A549 (cell line): ENCODE results near the gene PAPPA. TPM values are rescaled to one million over a fixed set of nuclear protein-coding genes. Genes with fewer than 3 reads are reported as not detected.

ENCODE experiments used
- ATAC-seq, 2 experiments: fragments of 200-7000 bp in 1 of 2; fragments of >200 bp in 1 of 2; cut with Nextera tagmentation in 1 of 2; cut with Tn5 transposase in 1 of 2; 3 replicates each; pipeline versions ENCODE4 v1.8.0 to v1.9.1; 2018 to 2020; ENCODE audit warnings: mild to moderate bottlenecking in 1 of 2, moderate library complexity in 1 of 2
- CTCF ChIA-PET: fragments of 300-600 bp; sonication (Branson Sonifier 250); formaldehyde crosslinking; extraction: SDS; loops from one replicate; lab custom pipeline; 2021; ENCODE audit warnings: antibody characterized with exemption, inconsistent platforms; lab: Yijun Ruan, JAX
- POLR2A ChIA-PET: fragments of 350-600 bp; formaldehyde crosslinking; extraction: SDS; loops from one replicate; lab custom pipeline; 2021; ENCODE audit warnings: antibody characterized with exemption, inconsistent platforms; lab: Yijun Ruan, JAX
- DNase-seq, 2 experiments: peaks; one replicate each; pipeline versions ENCODE4 v3.0.0 to v3.0.0-alpha.2; 2011 to 2016; ENCODE audit warnings: low read depth in 1 of 2, low spot score in 1 of 2
- FAIRE-seq: peaks from 2 replicates; lab custom pipeline; 2011; peaks lifted over from hg19 to GRCh38; lab: Jason Lieb, UNC
- H3K27ac ChIP-seq, 2 experiments: fragments of >200 bp; sonication (Bioruptor Twin); formaldehyde crosslinking; 3 replicates each; pipeline ENCODE4 v1.5.1; 2016 to 2017
- H3K4me1 ChIP-seq: fragments of >200 bp; sonication (Bioruptor Twin); formaldehyde crosslinking; 3 replicates; pipeline ENCODE4 v1.6.1; 2016
- H3K4me2 ChIP-seq: fragments of >200 bp; sonication (Bioruptor Twin); formaldehyde crosslinking; 3 replicates; pipeline ENCODE4 v1.6.1; 2016
- H3K4me3 ChIP-seq: fragments of >200 bp; sonication (Bioruptor Twin); formaldehyde crosslinking; 3 replicates; pipeline ENCODE4 v1.5.1; 2016
- H3K9me3 ChIP-seq: fragments of >200 bp; sonication (Bioruptor Twin); formaldehyde crosslinking; 3 replicates; pipeline ENCODE4 v1.6.1; 2016
- BCL3 ChIP-seq: fragments of >200 bp; sonication (Bioruptor Twin); formaldehyde crosslinking; IDR thresholded peaks from 3 replicates; pipeline ENCODE4 v1.6.1; 2016
- BHLHE40 ChIP-seq: IDR thresholded peaks from 2 replicates; pipeline ENCODE4 v1.6.1; 2012; ENCODE audit warnings: low read depth, low read length, inconsistent platforms
- CEBPB ChIP-seq, 2 experiments: fragments of >200 bp in 1 of 2; sonication (Bioruptor Twin) in 1 of 2; formaldehyde crosslinking in 1 of 2; IDR thresholded peaks; 2 replicates each; pipeline ENCODE4 v1.6.1; 2012 to 2016
- CHD2 ChIP-seq: fragments of 150-350 bp; IDR thresholded peaks from 2 replicates; pipeline ENCODE4 v1.6.1; 2014; ENCODE audit warnings: low read length; ENCODE audit not compliant: partially characterized antibody
- CTCF ChIP-seq: fragments of >200 bp; sonication (Bioruptor Twin); formaldehyde crosslinking; IDR thresholded peaks from 3 replicates; pipeline ENCODE4 v1.5.1; 2016
- EHF ChIP-seq: fragments of 250-450 bp; sonication (Bioruptor Pico); IDR thresholded peaks from 2 replicates; pipeline ENCODE4 v1.5.0; 2020; ENCODE audit warnings: mild to moderate bottlenecking
- ELK1 ChIP-seq: fragments of 150-350 bp; IDR thresholded peaks from 2 replicates; pipeline ENCODE4 v1.6.1; 2014; ENCODE audit warnings: low read depth, mild to moderate bottlenecking, low read length
- EP300 ChIP-seq, 2 experiments: fragments of >200 bp; sonication (Bioruptor Twin); formaldehyde crosslinking; IDR thresholded peaks; 2 replicates in 1 of 2; 3 replicates in 1 of 2; pipeline ENCODE4 v1.6.1; 2016 to 2017
- FOSB ChIP-seq: fragments of 250-450 bp; sonication (Bioruptor Pico); IDR thresholded peaks from 2 replicates; pipeline ENCODE4 v1.5.0; 2020; ENCODE audit warnings: mild to moderate bottlenecking, moderate library complexity
- FOSL2 ChIP-seq, 2 experiments: fragments of 450-650 bp in 1 of 2; fragments of >200 bp in 1 of 2; sonication (Bioruptor Twin) in 1 of 2; formaldehyde crosslinking; IDR thresholded peaks; 2 replicates each; pipeline versions ENCODE4 v1.5.0 to v1.6.1; 2016 to 2020; ENCODE audit warnings: mild to moderate bottlenecking in 1 of 2, moderate library complexity in 1 of 2
- HDAC2 ChIP-seq: fragments of 200-600 bp; sonication (generic); IDR thresholded peaks from 2 replicates; pipeline ENCODE4 v1.6.1; 2016
- HES2 ChIP-seq: fragments of >200 bp; sonication (Bioruptor Twin); formaldehyde crosslinking; IDR thresholded peaks from 2 replicates; pipeline ENCODE4 v1.6.1; 2016
- HEYL ChIP-seq: fragments of 250-450 bp; sonication (Bioruptor Pico); IDR thresholded peaks from 2 replicates; pipeline ENCODE4 v1.8.0; 2021; ENCODE audit warnings: mild to moderate bottlenecking, moderate library complexity
- HOXA7 ChIP-seq: fragments of 250-450 bp; sonication (Bioruptor Pico); IDR thresholded peaks from 2 replicates; pipeline ENCODE4 v1.5.0; 2020; ENCODE audit warnings: mild to moderate bottlenecking, moderate library complexity
- HOXB13 ChIP-seq: fragments of 250-450 bp; sonication (Bioruptor Pico); IDR thresholded peaks from 2 replicates; pipeline ENCODE4 v1.5.0; 2020; ENCODE audit warnings: low read depth, mild to moderate bottlenecking, moderate library complexity
- HOXB5 ChIP-seq: fragments of 250-450 bp; sonication (Bioruptor Pico); IDR thresholded peaks from 2 replicates; pipeline ENCODE4 v1.5.0; 2020; ENCODE audit warnings: mild to moderate bottlenecking, moderate library complexity
- JUNB ChIP-seq: fragments of >200 bp; sonication (Bioruptor Twin); formaldehyde crosslinking; IDR thresholded peaks from 2 replicates; pipeline ENCODE4 v1.6.1; 2016
- MAFK ChIP-seq: fragments of 450-650 bp; IDR thresholded peaks from 2 replicates; pipeline ENCODE4 v1.6.1; 2014; ENCODE audit not compliant: partially characterized antibody
- NFE2L2 ChIP-seq: fragments of 150-350 bp; conservative IDR thresholded peaks from 2 replicates; pipeline ENCODE4 v1.6.1; 2014; ENCODE audit warnings: low read length
- NPAS2 ChIP-seq: fragments of 250-450 bp; sonication (Bioruptor Pico); IDR thresholded peaks from 2 replicates; pipeline ENCODE4 v1.8.0; 2022; ENCODE audit warnings: mild to moderate bottlenecking, moderate library complexity, borderline replicate concordance
- PBX3 ChIP-seq: IDR thresholded peaks from 2 replicates; pipeline ENCODE4 v1.6.1; 2012
- PHF8 ChIP-seq: fragments of 200-600 bp; sonication (generic); IDR thresholded peaks from 2 replicates; pipeline ENCODE4 v1.6.1; 2016; ENCODE audit warnings: low read depth, mild to moderate bottlenecking, antibody characterized with exemption, moderate library complexity, borderline replicate concordance
- RCOR1 ChIP-seq: fragments of 150-350 bp; IDR thresholded peaks from 2 replicates; pipeline ENCODE4 v1.6.1; 2014; ENCODE audit warnings: antibody characterized with exemption, low read length, low read depth
- RNF2 ChIP-seq: fragments of 200-600 bp; sonication (generic); IDR thresholded peaks from 2 replicates; pipeline ENCODE4 v1.6.1; 2016; ENCODE audit warnings: low read depth, mild to moderate bottlenecking, antibody characterized with exemption, moderate library complexity, borderline replicate concordance
- SREBF2 ChIP-seq: fragments of 450-650 bp; IDR thresholded peaks from 2 replicates; pipeline ENCODE4 v1.6.1; 2014; ENCODE audit warnings: mild to moderate bottlenecking, moderate library complexity
- TFCP2L1 ChIP-seq: fragments of 250-450 bp; sonication (Bioruptor Pico); IDR thresholded peaks from 2 replicates; pipeline ENCODE4 v1.5.0; 2021; ENCODE audit warnings: mild to moderate bottlenecking
- USF2 ChIP-seq: fragments of 450-650 bp; IDR thresholded peaks from 2 replicates; pipeline ENCODE4 v1.6.1; 2014; ENCODE audit warnings: antibody characterized with exemption
- ZC3H11A ChIP-seq: fragments of 450-650 bp; IDR thresholded peaks from 2 replicates; pipeline ENCODE4 v1.6.1; 2014; ENCODE audit warnings: antibody characterized with exemption, mild to moderate bottlenecking
- ZFP36 ChIP-seq: fragments of 450-650 bp; IDR thresholded peaks from 2 replicates; pipeline ENCODE4 v1.6.1; 2014; ENCODE audit warnings: borderline replicate concordance; ENCODE audit not compliant: partially characterized antibody
- WGBS: methylation state at CpG from one replicate; pipeline ENCODE4 v1.1.6; 2017; ENCODE audit errors: missing lambda C conversion rate; 5-methylcytosine and 5-hydroxymethylcytosine counted together
- polyA plus RNA-seq, 4 experiments: library from polyadenylated mRNA; depleted of rRNA in 3 of 4; stranded (reverse); fragments of >200 nt; fragmentation: RNase III in 1 of 4; extraction: RNeasy Plus Mini Kit Qiagen cat#74134 plus additional on column Dnase treatment in 1 of 4; gene quantifications; 2 replicates in 3 of 4; 3 replicates in 1 of 4; pipeline ENCODE4 v1.2.3, GENCODE V29; 2011 to 2017

The PAPPA gene
- polyA plus RNA-seq, 2 of the 4 experiments (the other 2 are of a cell fraction): 40.0 to 127 TPM

GRCh38 chr9:116342061-116342460 lies 188.5 kb downstream of the PAPPA start (continued):
- TF ChIP-seq FOSL2 (IDR thresholded peaks at IDR 0.05) (no peak), FOSL2 (CRISPR knock-in tag; IDR thresholded peaks at IDR 0.05) (no peak), ZFP36 (no peak), NFE2L2 (no peak), HOXB5 (CRISPR knock-in tag) (no peak), EHF (no peak)

GRCh38 chr9:116342941-116343340 lies 189.3 kb downstream of the PAPPA start:
- FAIRE-seq: no peak
- Histone ChIP-seq H3K9me3 (no peaks in the 10 kb centered on the region), H3K27ac (no peak overlapping the region), H3K4me3 (no peak overlapping the region), H3K4me2 (no peak overlapping the region), H3K4me1 (peaks cover 37% of the 10 kb centered on the region)
- POLR2A ChIA-PET: no interaction called here
- CTCF ChIA-PET: interaction anchor here (0.9 kb wide), 1 partner anchor 233 kb away, joined by 3 read pairs; no protein-coding TSS in a partner anchor
- TF ChIP-seq HES2 (no peak), NPAS2 (no peak), NFE2L2 (no peak), MAFK (no peak), EHF (no peak), HOXA7 (CRISPR knock-in tag) (no peak), FOSB (CRISPR knock-in tag) (no peak), PBX3 (no peak), CEBPB (IDR thresholded peaks at IDR 0.05) (no peak), JUNB (no peak), EP300 (IDR thresholded peaks at IDR 0.05) (no peak), USF2 (no peak), HOXB13 (CRISPR knock-in tag) (no peak), SREBF2 (no peak), ZC3H11A (no peak), BHLHE40 (no peak), ELK1 (no peak), TFCP2L1 (CRISPR knock-in tag) (no peak), RNF2 (no peak)
- WGBS: 84% methylated on average over 2 of the region's 2 CpGs
- no peak for DNase-seq
- no peak for ATAC-seq

GRCh38 chr9:116344416-116344815 lies 190.8 kb downstream of the PAPPA start:
- no peak for DNase-seq
- ATAC-seq: no peak
- no peak overlapping the region for H3K4me3 ChIP-seq
- no peak for FAIRE-seq
- no peaks in the 10 kb centered on the region for H3K9me3 ChIP-seq
- peaks cover 22% of the 10 kb centered on the region for H3K4me1 ChIP-seq
- ChIA-PET POLR2A (no interaction called here), CTCF (interaction anchor here (3.2 kb wide), 1 partner anchor 13 kb away, joined by 10 read pairs; no protein-coding TSS in a partner anchor)
- no peak overlapping the region for H3K27ac ChIP-seq
- TF ChIP-seq HDAC2 (no peak), CTCF (no peak), RCOR1 (no peak), PHF8 (no peak), HEYL (no peak), CHD2 (no peak), BCL3 (no peak)
- H3K4me2 ChIP-seq: no peak overlapping the region
- WGBS: 96% methylated on average over 10 of the region's 10 CpGs
